HepG2 (cell line): ENCODE measurements around the gene RMRP. TPM values are rescaled to one million over a fixed set of nuclear protein-coding genes. Genes with fewer than 3 reads are reported as not detected.

ENCODE experiments used
- AHR ChIP-seq: IDR thresholded peaks from 2 replicates; pipeline ENCODE4 v1.6.1; 2018; ENCODE audit warnings: missing genetic modification reagents, missing compliant biosample characterization
- ARHGAP35 ChIP-seq: sonication (generic); formaldehyde crosslinking; IDR thresholded peaks from 2 replicates; pipeline ENCODE4 v1.9.0; 2022; ENCODE audit warnings: mild to moderate bottlenecking, inconsistent platforms, moderate library complexity, missing genetic modification reagents, borderline replicate concordance
- CEBPB ChIP-seq: IDR thresholded peaks from 2 replicates; pipeline ENCODE4 v1.6.1; 2011; ENCODE audit warnings: low read depth, low read length, improper control_type of control experiment, borderline replicate concordance
- GABPA ChIP-seq, 2 experiments: IDR thresholded peaks; 2 replicates each; pipeline ENCODE4 v1.6.1; 2011 to 2016; ENCODE audit warnings: low read depth in 2 of 2, low read length in 1 of 2, missing biosample characterization in 1 of 2, missing genetic modification characterization in 1 of 2
- HMGA1 ChIP-seq: sonication (generic); formaldehyde crosslinking; conservative IDR thresholded peaks from 2 replicates; pipeline ENCODE4 v1.4.0; 2020; ENCODE audit warnings: missing genetic modification reagents
- HOXA7 ChIP-seq: sonication (generic); formaldehyde crosslinking; IDR thresholded peaks from 2 replicates; pipeline ENCODE4 v1.8.1; 2022; ENCODE audit warnings: mild to moderate bottlenecking, missing genetic modification reagents, moderate library complexity
- PAF1 ChIP-seq: IDR thresholded peaks from 2 replicates; pipeline ENCODE4 v1.6.1; 2016; ENCODE audit warnings: missing genetic modification reagents, missing compliant biosample characterization
- TFDP1 ChIP-seq: IDR thresholded peaks from 2 replicates; pipeline ENCODE4 v1.6.1; 2016; ENCODE audit warnings: missing compliant biosample characterization, missing genetic modification reagents, borderline replicate concordance
- WIZ ChIP-seq: sonication (generic); formaldehyde crosslinking; IDR thresholded peaks from 2 replicates; pipeline ENCODE4 v1.5.1; 2020; ENCODE audit warnings: mild to moderate bottlenecking, missing genetic modification reagents
- XRCC5 ChIP-seq: fragments of 200-400 bp; formaldehyde crosslinking; optimal IDR thresholded peaks from 2 replicates; pipeline ENCODE3; 2017; ENCODE audit warnings: mild to moderate bottlenecking, low read length
- ZBTB8A ChIP-seq: sonication (generic); formaldehyde crosslinking; IDR thresholded peaks from 2 replicates; pipeline ENCODE4 v1.4.0; 2020; ENCODE audit warnings: mild to moderate bottlenecking, low read depth, missing genetic modification reagents, borderline replicate concordance
- ZHX1 ChIP-seq: sonication (generic); formaldehyde crosslinking; IDR thresholded peaks from 2 replicates; pipeline ENCODE4 v1.8.1; 2022; ENCODE audit warnings: low read depth, mild to moderate bottlenecking, missing genetic modification reagents
- ZMYM4 ChIP-seq: sonication (generic); formaldehyde crosslinking; IDR thresholded peaks from 2 replicates; pipeline ENCODE4 v1.8.1; 2023; ENCODE audit warnings: mild to moderate bottlenecking, missing genetic modification reagents
- ZNF333 ChIP-seq: sonication (generic); formaldehyde crosslinking; IDR thresholded peaks from 2 replicates; pipeline ENCODE4 v1.4.0; 2020; ENCODE audit warnings: mild to moderate bottlenecking, missing genetic modification reagents, borderline replicate concordance
- ZNF576 ChIP-seq: sonication (generic); formaldehyde crosslinking; IDR thresholded peaks from 2 replicates; pipeline ENCODE4 v1.4.0; 2020; ENCODE audit warnings: mild to moderate bottlenecking, missing genetic modification reagents
- ZNF629 ChIP-seq: sonication (generic); formaldehyde crosslinking; conservative IDR thresholded peaks from 2 replicates; pipeline ENCODE4 v1.5.0; 2020; ENCODE audit warnings: missing genetic modification reagents
- ZNF850 ChIP-seq: sonication (generic); formaldehyde crosslinking; conservative IDR thresholded peaks from 2 replicates; pipeline ENCODE4 v1.9.0; 2021; ENCODE audit warnings: mild to moderate bottlenecking, missing genetic modification reagents
- polyA plus RNA-seq, 8 experiments: library from polyadenylated mRNA; depleted of rRNA in 3 of 8; stranded (reverse) in 7 of 8; unstranded in 1 of 8; fragments of >200 nt; fragmentation: Illumina TruSeq in 4 of 8; extraction: Trizol in 4 of 8; gene quantifications; 2 replicates each; pipeline versions ENCODE4 v1.2.1 to v1.2.3, GENCODE V29; 2011 to 2016; ENCODE audit warnings: low read depth in 4 of 8, missing spikeins in 1 of 8, mixed read lengths in 1 of 8; ENCODE audit not compliant: insufficient read depth in 1 of 8
- total RNA-seq, 5 experiments: library from RNA; depleted of rRNA; stranded (reverse); fragments of >200 nt; fragmentation: Illumina TruSeq; extraction: Trizol; gene quantifications; 2 replicates each; pipeline ENCODE4 v1.2.3, GENCODE V29; 2016; ENCODE audit warnings: low read depth in 1 of 5
- TF ChIP-seq, protein P1 (sequence below): sonication (generic); formaldehyde crosslinking; IDR thresholded peaks from 2 replicates; pipeline ENCODE4 v1.8.0; 2022; ENCODE audit warnings: missing genetic modification reagents, mild to moderate bottlenecking, moderate library complexity, borderline replicate concordance
- TF ChIP-seq, protein P2 (sequence below): IDR thresholded peaks from 2 replicates; pipeline ENCODE4 v1.4.0; 2020; ENCODE audit warnings: mild to moderate bottlenecking, missing genetic modification reagents

The RMRP gene
- total and polyA plus RNA-seq, 2 of the 13 experiments (the other 11 are each of a cell fraction or from before 2014, with no cell fraction given): 51.4 to 4,025 TPM

DNA sequence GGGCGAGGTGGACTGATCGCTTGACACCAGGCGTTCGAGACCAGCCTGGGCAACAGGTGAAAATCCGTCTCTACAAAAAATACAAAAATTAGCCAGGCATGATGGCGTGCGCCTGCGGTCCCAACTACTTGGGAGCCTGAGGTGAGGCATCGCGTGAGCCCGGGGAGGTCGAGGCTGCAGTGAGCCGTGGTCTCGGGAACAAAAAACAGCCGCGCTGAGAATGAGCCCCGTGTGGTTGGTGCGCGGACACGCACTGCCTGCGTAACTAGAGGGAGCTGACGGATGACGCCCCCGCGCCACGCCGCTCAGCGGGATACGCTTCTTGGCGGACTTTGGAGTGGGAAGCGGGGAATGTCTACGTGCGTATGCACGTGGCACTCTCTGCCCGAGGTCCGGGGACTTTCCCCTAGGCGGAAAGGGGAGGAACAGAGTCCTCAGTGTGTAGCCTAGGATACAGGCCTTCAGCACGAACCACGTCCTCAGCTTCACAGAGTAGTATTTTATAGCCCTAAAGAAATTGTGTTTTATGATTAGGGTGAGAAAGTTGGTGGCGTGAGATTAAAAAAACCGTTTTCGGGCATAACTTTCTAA, at the start of gene RMRP (continued):
- TF ChIP-seq PAF1 (CRISPR knock-in tag) (no peak), ZNF850 (CRISPR knock-in tag) (no peak), ZBTB8A (CRISPR knock-in tag) (peak; percentile 53; the same call in 1 of the 2 replicates), ARHGAP35 (CRISPR knock-in tag) (peak; percentile 96), ZNF629 (peak; percentile 76), HOXA7 (CRISPR knock-in tag) (peak; percentile 73; the same call in 1 of the 2 replicates), AHR (CRISPR knock-in tag) (peak; percentile 94), CEBPB (no peak), WIZ (CRISPR knock-in tag) (peak; percentile 51; the same call in 1 of the 2 replicates), ZHX1 (CRISPR knock-in tag) (peak; percentile 97), ZNF333 (CRISPR knock-in tag) (no peak), ZMYM4 (CRISPR knock-in tag) (peak; percentile 86), ZNF576 (CRISPR knock-in tag) (0 out of 2 replicates have a peak, but pooled peaks have one; percentile 25), TFDP1 (CRISPR knock-in tag) (peak; percentile 98), HMGA1 (CRISPR knock-in tag) (no peak), XRCC5 (peak; percentile 59), GABPA (IDR thresholded peaks at IDR 0.05; ENCODE audit: low read depth, low read length) (no peak), GABPA (CRISPR knock-in tag; IDR thresholded peaks at IDR 0.05; ENCODE audit: low read depth) (peak; percentile 78)
- TF ChIP-seq, protein P1, sequence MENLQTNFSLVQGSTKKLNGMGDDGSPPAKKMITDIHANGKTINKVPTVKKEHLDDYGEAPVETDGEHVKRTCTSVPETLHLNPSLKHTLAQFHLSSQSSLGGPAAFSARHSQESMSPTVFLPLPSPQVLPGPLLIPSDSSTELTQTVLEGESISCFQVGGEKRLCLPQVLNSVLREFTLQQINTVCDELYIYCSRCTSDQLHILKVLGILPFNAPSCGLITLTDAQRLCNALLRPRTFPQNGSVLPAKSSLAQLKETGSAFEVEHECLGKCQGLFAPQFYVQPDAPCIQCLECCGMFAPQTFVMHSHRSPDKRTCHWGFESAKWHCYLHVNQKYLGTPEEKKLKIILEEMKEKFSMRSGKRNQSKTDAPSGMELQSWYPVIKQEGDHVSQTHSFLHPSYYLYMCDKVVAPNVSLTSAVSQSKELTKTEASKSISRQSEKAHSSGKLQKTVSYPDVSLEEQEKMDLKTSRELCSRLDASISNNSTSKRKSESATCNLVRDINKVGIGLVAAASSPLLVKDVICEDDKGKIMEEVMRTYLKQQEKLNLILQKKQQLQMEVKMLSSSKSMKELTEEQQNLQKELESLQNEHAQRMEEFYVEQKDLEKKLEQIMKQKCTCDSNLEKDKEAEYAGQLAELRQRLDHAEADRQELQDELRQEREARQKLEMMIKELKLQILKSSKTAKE: peak; percentile 85; the same call in 1 of the 2 replicates
- TF ChIP-seq, protein P2, sequence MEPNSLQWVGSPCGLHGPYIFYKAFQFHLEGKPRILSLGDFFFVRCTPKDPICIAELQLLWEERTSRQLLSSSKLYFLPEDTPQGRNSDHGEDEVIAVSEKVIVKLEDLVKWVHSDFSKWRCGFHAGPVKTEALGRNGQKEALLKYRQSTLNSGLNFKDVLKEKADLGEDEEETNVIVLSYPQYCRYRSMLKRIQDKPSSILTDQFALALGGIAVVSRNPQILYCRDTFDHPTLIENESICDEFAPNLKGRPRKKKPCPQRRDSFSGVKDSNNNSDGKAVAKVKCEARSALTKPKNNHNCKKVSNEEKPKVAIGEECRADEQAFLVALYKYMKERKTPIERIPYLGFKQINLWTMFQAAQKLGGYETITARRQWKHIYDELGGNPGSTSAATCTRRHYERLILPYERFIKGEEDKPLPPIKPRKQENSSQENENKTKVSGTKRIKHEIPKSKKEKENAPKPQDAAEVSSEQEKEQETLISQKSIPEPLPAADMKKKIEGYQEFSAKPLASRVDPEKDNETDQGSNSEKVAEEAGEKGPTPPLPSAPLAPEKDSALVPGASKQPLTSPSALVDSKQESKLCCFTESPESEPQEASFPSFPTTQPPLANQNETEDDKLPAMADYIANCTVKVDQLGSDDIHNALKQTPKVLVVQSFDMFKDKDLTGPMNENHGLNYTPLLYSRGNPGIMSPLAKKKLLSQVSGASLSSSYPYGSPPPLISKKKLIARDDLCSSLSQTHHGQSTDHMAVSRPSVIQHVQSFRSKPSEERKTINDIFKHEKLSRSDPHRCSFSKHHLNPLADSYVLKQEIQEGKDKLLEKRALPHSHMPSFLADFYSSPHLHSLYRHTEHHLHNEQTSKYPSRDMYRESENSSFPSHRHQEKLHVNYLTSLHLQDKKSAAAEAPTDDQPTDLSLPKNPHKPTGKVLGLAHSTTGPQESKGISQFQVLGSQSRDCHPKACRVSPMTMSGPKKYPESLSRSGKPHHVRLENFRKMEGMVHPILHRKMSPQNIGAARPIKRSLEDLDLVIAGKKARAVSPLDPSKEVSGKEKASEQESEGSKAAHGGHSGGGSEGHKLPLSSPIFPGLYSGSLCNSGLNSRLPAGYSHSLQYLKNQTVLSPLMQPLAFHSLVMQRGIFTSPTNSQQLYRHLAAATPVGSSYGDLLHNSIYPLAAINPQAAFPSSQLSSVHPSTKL (CRISPR knock-in tag): peak; percentile 90
